Measurements from ENCODE around the gene SPON1.
"Not testable (repeated sequence)": the region's sequence is repeated elsewhere in the genome, so short reads cannot be mapped to it uniquely, and the experiment has no call there.

SPON1 gene

GRCh38 chr11:14089690-14090462 is 127.4 kb downstream of the SPON1 start:
- H3K27ac ChIP-seq (ENCODE audit: low read depth, low read length): no peak overlapping the region
- no peaks in the 10 kb centered on the region for H3K9me3 ChIP-seq (ENCODE audit: control insufficient read depth, insufficient read depth, low read length)
- H3K27me3 ChIP-seq (ENCODE audit: control insufficient read depth, insufficient read depth, low read length): no peaks in the 10 kb centered on the region
- H3K4me1 ChIP-seq (ENCODE audit: control insufficient read depth, insufficient read depth, low read length): no peaks in the 10 kb centered on the region
- no peaks in the 10 kb centered on the region for H3K36me3 ChIP-seq (ENCODE audit: control insufficient read depth, insufficient read depth, low read length)
- no peak overlapping the region for H3K9ac ChIP-seq (ENCODE audit: low read depth, low read length)
- H3K4me3 ChIP-seq (ENCODE audit: low read depth, low read length): no peak overlapping the region

- H3K4me1 ChIP-seq (ENCODE audit: control insufficient read depth, insufficient read depth, low read length); H3K27ac ChIP-seq (ENCODE audit: low read depth, low read length); H3K9ac ChIP-seq (ENCODE audit: low read depth, low read length); H3K9me3 ChIP-seq (ENCODE audit: control insufficient read depth, insufficient read depth, low read length); H3K36me3 ChIP-seq (ENCODE audit: control insufficient read depth, insufficient read depth, low read length); H3K27me3 ChIP-seq (ENCODE audit: control insufficient read depth, insufficient read depth, low read length); H3K4me3 ChIP-seq (ENCODE audit: low read depth, low read length): not testable (repeated sequence)
Measured at GRCh38 chr11:14090631-14091030, 128.1 kb downstream of the SPON1 start.

DNA sequence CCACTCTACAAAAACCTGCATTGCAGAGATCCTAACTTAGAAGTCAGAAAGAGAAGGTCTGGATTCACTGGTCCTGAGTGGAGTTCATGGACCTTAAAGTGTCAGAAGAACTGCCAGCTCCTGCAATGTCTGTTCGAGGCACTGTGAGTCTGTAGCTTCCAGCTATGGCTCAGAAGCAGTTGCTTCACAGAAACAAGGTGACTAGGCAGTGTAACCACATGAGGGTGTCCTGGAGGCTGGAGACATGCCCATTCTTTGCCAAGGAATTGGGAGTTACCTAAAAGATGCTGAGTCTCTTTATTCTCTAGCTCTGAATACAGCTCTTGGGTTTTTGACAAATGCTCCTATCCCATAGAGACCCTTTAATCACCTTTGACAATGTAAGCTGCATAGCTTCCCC is 130.5 kb downstream of the SPON1 start:
- no peak overlapping the region for H3K4me3 ChIP-seq (ENCODE audit: low read depth, low read length)
- no peak overlapping the region for H3K27ac ChIP-seq (ENCODE audit: low read depth, low read length)
- H3K27me3 ChIP-seq (ENCODE audit: control insufficient read depth, insufficient read depth, low read length): no peaks in the 10 kb centered on the region
- no peaks in the 10 kb centered on the region for H3K9me3 ChIP-seq (ENCODE audit: control insufficient read depth, insufficient read depth, low read length)
- no peaks in the 10 kb centered on the region for H3K4me1 ChIP-seq (ENCODE audit: control insufficient read depth, insufficient read depth, low read length)
- H3K9ac ChIP-seq (ENCODE audit: low read depth, low read length): no peak overlapping the region
- H3K36me3 ChIP-seq (ENCODE audit: control insufficient read depth, insufficient read depth, low read length): no peaks in the 10 kb centered on the region

DNA sequence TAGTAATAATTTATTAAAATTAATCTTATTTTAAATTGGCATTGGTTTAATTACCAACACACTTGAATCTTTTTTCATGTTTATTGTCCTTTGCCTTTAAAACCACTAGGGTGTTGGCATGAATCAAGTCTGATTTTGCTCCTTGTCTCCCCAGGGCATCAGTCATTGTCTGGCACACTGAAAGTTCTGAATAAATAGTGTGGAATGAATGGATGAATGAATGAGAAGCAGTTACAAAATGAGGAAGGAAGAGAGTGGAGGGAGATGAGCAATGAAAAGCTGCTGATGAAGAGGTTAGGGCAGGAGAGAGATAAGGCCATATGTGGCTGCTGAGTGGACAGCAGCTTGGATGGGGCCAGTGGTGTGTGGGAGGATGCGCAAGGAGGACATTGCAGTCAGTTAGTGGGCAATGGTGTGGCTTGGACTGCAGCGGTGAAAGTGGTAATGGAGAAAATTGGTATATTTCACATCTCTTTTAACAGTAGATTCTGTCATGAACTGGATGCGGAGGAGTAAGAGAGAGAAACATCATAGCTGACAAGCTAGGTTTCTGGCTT is 132.0 kb downstream of the SPON1 start:
- no peaks in the 10 kb centered on the region for H3K9me3 ChIP-seq (ENCODE audit: control insufficient read depth, insufficient read depth, low read length)
- no peaks in the 10 kb centered on the region for H3K36me3 ChIP-seq (ENCODE audit: control insufficient read depth, insufficient read depth, low read length)
- peaks cover 9% of the 10 kb centered on the region for H3K4me1 ChIP-seq (ENCODE audit: control insufficient read depth, insufficient read depth, low read length)
- no peak overlapping the region for H3K9ac ChIP-seq (ENCODE audit: low read depth, low read length)
- H3K27me3 ChIP-seq (ENCODE audit: control insufficient read depth, insufficient read depth, low read length): no peaks in the 10 kb centered on the region
- H3K27ac ChIP-seq (ENCODE audit: low read depth, low read length): no peak overlapping the region
- no peak overlapping the region for H3K4me3 ChIP-seq (ENCODE audit: low read depth, low read length)

GRCh38 chr11:14095882-14096281 is 133.4 kb downstream of the SPON1 start:
- H3K27me3 ChIP-seq (ENCODE audit: control insufficient read depth, insufficient read depth, low read length): no peaks in the 10 kb centered on the region
- no peaks in the 10 kb centered on the region for H3K9me3 ChIP-seq (ENCODE audit: control insufficient read depth, insufficient read depth, low read length)
- H3K36me3 ChIP-seq (ENCODE audit: control insufficient read depth, insufficient read depth, low read length): no peaks in the 10 kb centered on the region
- no peak overlapping the region for H3K9ac ChIP-seq (ENCODE audit: low read depth, low read length)
- H3K4me3 ChIP-seq (ENCODE audit: low read depth, low read length): no peak overlapping the region
- no peak overlapping the region for H3K27ac ChIP-seq (ENCODE audit: low read depth, low read length)
- peaks cover 9% of the 10 kb centered on the region for H3K4me1 ChIP-seq (ENCODE audit: control insufficient read depth, insufficient read depth, low read length)

DNA sequence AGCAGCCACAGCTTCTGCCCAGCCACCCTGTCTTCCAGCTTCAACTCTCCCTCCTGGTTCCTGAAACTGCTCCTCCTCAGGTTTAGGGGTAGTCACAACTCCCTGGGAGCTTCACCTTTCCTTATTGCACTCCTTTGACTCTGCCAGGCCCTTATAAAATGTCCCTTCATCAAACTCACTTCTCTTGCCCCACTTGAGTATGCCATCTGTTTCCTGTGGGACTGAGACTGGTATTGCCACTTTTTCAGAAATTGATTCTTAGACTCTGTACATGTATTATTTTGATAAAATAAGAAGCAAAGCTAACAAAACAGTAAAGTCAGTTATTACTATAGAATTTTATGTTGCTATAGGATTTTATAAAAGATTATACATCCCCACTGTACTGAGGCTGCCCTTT is 134.1 kb downstream of the SPON1 start:
- H3K36me3 ChIP-seq (ENCODE audit: control insufficient read depth, insufficient read depth, low read length): no peaks in the 10 kb centered on the region
- no peak overlapping the region for H3K4me3 ChIP-seq (ENCODE audit: low read depth, low read length)
- H3K4me1 ChIP-seq (ENCODE audit: control insufficient read depth, insufficient read depth, low read length): peaks cover 9% of the 10 kb centered on the region
- no peak overlapping the region for H3K27ac ChIP-seq (ENCODE audit: low read depth, low read length)
- H3K9me3 ChIP-seq (ENCODE audit: control insufficient read depth, insufficient read depth, low read length): no peaks in the 10 kb centered on the region
- no peaks in the 10 kb centered on the region for H3K27me3 ChIP-seq (ENCODE audit: control insufficient read depth, insufficient read depth, low read length)
- no peak overlapping the region for H3K9ac ChIP-seq (ENCODE audit: low read depth, low read length)

GRCh38 chr11:14101388-14101787 is 138.9 kb downstream of the SPON1 start:
- peaks cover 14% of the 10 kb centered on the region for H3K4me1 ChIP-seq (ENCODE audit: control insufficient read depth, insufficient read depth, low read length)
- no peaks in the 10 kb centered on the region for H3K9me3 ChIP-seq (ENCODE audit: control insufficient read depth, insufficient read depth, low read length)
- H3K4me3 ChIP-seq (ENCODE audit: low read depth, low read length): no peak overlapping the region
- H3K36me3 ChIP-seq (ENCODE audit: control insufficient read depth, insufficient read depth, low read length): no peaks in the 10 kb centered on the region
- no peak overlapping the region for H3K27ac ChIP-seq (ENCODE audit: low read depth, low read length)
- no peak overlapping the region for H3K9ac ChIP-seq (ENCODE audit: low read depth, low read length)
- no peaks in the 10 kb centered on the region for H3K27me3 ChIP-seq (ENCODE audit: control insufficient read depth, insufficient read depth, low read length)

DNA sequence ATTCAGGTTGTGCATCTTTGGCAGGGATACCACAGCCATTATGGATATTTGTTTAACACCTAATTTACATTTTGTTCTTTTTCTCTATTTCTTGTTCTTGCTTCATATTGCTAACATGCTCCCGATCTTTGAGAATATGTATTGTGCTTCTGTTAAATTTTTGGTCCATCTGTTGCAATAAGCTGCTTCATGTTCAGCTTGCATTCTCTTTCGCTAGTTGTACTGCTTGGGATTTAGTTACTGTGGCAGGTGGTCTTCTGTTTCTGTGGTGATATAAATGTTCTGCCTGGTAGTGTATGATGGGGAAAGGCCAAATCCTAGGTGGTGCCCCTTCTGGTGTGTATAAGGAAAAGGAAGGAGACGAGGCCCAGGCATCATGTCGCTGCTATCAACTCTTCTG is 140.2 kb downstream of the SPON1 start:
- no peaks in the 10 kb centered on the region for H3K36me3 ChIP-seq (ENCODE audit: control insufficient read depth, insufficient read depth, low read length)
- H3K4me3 ChIP-seq (ENCODE audit: low read depth, low read length): no peak overlapping the region
- no peaks in the 10 kb centered on the region for H3K9me3 ChIP-seq (ENCODE audit: control insufficient read depth, insufficient read depth, low read length)
- H3K27me3 ChIP-seq (ENCODE audit: control insufficient read depth, insufficient read depth, low read length): no peaks in the 10 kb centered on the region
- no peak overlapping the region for H3K27ac ChIP-seq (ENCODE audit: low read depth, low read length)
- peaks cover 14% of the 10 kb centered on the region for H3K4me1 ChIP-seq (ENCODE audit: control insufficient read depth, insufficient read depth, low read length)
- no peak overlapping the region for H3K9ac ChIP-seq (ENCODE audit: low read depth, low read length)

- no peak overlapping the region for H3K4me3 ChIP-seq (ENCODE audit: low read depth, low read length)
- no peak overlapping the region for H3K9ac ChIP-seq (ENCODE audit: low read depth, low read length)
Measured at GRCh38 chr11:14105446-14105845, 142.9 kb downstream of the SPON1 start.

GRCh38 chr11:14106303-14107049 is 144.0 kb downstream of the SPON1 start:
- Histone ChIP-seq H3K9me3 (ENCODE audit: control insufficient read depth, insufficient read depth, low read length) (no peaks in the 10 kb centered on the region), H3K27me3 (ENCODE audit: control insufficient read depth, insufficient read depth, low read length) (no peaks in the 10 kb centered on the region), H3K4me3 (ENCODE audit: low read depth, low read length) (no peak overlapping the region), H3K9ac (ENCODE audit: low read depth, low read length) (no peak overlapping the region), H3K27ac (ENCODE audit: low read depth, low read length) (no peak overlapping the region), H3K36me3 (ENCODE audit: control insufficient read depth, insufficient read depth, low read length) (no peaks in the 10 kb centered on the region), H3K4me1 (ENCODE audit: control insufficient read depth, insufficient read depth, low read length) (peaks cover 5% of the 10 kb centered on the region; the same call in 1 of the 2 replicates)

More at GRCh38 chr11:14105446-14105845, 142.9 kb downstream of the SPON1 start:
- no peak overlapping the region for H3K27ac ChIP-seq (ENCODE audit: low read depth, low read length)
- H3K9me3 ChIP-seq (ENCODE audit: control insufficient read depth, insufficient read depth, low read length): no peaks in the 10 kb centered on the region
- peaks cover 5% of the 10 kb centered on the region; the same call in 1 of the 2 replicates for H3K4me1 ChIP-seq (ENCODE audit: control insufficient read depth, insufficient read depth, low read length)
- H3K36me3 ChIP-seq (ENCODE audit: control insufficient read depth, insufficient read depth, low read length): no peaks in the 10 kb centered on the region
- no peaks in the 10 kb centered on the region for H3K27me3 ChIP-seq (ENCODE audit: control insufficient read depth, insufficient read depth, low read length)

GRCh38 chr11:14107050-14107430 is 144.5 kb downstream of the SPON1 start:
- Histone ChIP-seq H3K36me3 (ENCODE audit: control insufficient read depth, insufficient read depth, low read length) (no peaks in the 10 kb centered on the region), H3K4me3 (ENCODE audit: low read depth, low read length) (no peak overlapping the region), H3K9ac (ENCODE audit: low read depth, low read length) (no peak overlapping the region), H3K4me1 (ENCODE audit: control insufficient read depth, insufficient read depth, low read length) (peaks cover 5% of the 10 kb centered on the region; the same call in 1 of the 2 replicates), H3K9me3 (ENCODE audit: control insufficient read depth, insufficient read depth, low read length) (no peaks in the 10 kb centered on the region), H3K27ac (ENCODE audit: low read depth, low read length) (no peak overlapping the region), H3K27me3 (ENCODE audit: control insufficient read depth, insufficient read depth, low read length) (no peaks in the 10 kb centered on the region)

Measured in HUES48 (cell line).